CD4-positive, alpha-beta T cell treated with Interleukin-4 for 4 hours (primary cell): ENCODE data around the gene GREM1.

Source experiments
- DNase-seq: peaks from one replicate; pipeline ENCODE4 v3.0.0-alpha.2; 2020

GREM1 gene

GRCh38 chr15:32698773-32699390 is 18.9 kb upstream of the GREM1 start:
- DNase-seq: no peak

- no peak for DNase-seq
These were observed 17.2 kb upstream of the GREM1 start for GRCh38 chr15:32700501-32701150.

GRCh38 chr15:32701863-32702262 is 15.9 kb upstream of the GREM1 start:
- DNase-seq: no peak

DNA sequence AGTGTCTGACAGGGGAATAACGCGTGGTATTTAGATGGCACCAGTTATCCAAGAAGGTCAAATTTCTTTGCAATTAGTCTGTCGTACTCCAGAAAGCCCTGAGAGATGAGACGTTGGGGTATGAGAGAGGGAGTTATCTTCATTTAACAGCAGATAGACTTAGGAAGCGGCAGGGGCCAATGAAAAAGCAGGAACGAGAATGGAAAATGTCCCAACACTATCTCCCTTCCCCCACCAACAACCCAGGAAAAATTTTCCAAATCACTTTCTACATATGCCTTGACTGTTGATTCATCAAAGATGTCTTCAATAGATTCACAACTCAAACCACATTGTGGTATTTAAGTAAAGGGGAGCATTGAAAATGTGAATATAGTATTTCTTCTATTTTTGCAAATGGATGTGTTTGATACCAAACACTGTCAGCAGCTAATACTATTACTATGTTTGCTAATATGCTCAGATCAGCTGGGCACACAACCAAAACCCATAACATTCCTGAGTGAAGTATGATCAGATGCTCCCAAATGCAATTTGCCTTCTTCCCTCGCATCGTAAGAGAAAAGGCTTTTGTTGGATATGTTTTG is 13.3 kb upstream of the GREM1 start:
- no peak for DNase-seq

DNA sequence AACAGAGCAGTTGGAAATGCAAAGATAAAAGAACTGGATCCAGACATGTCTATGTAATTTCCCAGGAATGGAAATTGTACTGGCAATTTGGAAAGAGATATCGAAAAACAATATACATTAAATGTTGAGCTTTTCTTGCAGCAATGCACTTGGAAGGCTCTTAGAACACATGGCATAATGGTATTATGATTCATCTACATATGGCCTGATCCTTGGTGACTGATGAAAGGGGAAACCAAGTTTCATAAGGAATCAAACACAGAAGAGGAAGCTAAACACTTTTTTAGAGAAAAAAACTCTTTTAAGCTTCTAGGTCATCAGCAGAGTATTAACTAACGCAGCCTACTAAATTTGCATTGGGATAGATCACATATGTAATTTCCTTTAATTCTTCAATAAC is 12.4 kb upstream of the GREM1 start:
- no peak for DNase-seq

DNA sequence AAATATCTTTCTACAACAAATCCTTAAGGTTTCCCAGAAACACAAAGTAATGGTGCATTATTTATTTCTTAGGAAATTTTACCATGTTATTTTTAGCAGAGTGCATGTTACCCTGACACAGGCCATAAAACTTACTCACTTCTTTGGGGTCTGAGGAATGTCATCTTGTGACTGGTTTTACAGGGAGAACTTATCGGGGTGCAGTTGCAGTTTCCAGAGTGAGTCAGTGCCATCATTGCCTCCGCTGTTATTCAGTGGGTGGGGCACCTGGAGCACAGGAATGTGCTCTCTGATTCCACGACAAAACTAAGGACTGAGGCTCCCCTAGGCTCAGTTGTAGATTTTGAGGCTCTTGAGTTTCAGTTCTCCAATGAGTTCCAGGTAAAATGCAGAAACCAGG is 11.1 kb upstream of the GREM1 start:
- DNase-seq: no peak

- no peak for DNase-seq
These were observed 10.4 kb upstream of the GREM1 start for GRCh38 chr15:32707436-32707835.

DNA sequence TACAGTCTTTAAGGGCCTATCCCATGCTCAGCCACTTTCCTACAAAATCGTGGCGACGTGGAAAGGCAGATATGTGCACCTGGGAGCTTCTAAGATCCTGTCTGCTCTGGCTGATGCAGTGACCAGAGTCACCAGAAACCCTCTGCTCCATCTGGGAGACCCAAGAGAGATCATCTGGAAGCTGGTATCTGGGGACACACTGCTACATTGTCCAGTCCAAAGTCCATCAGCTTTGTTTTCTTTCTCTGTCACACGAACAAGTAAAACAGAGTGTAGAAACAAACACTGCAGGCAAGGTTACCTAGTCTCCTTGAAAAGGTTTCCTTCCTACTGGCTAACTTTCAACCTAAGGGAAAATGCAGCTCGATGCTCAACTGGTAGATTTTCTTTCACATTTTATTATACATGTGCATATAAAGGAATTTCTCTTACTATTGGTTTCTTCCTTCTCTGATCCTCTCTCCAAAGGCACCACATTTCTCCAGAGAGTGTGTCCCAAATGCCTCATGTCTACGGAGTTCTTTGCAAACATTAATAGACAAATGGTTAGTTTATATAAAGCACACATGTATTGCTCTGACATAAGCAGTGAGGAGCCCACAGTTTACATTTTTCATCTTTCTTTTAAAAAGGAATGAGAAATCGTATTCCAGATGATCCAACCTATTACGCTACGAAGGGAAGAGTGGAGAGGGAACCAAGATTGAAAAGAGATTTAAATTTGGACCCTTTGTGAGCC is 8.3 kb upstream of the GREM1 start:
- no peak for DNase-seq

- DNase-seq: no peak
These were observed 2.5 kb upstream of the GREM1 start for GRCh38 chr15:32715276-32715675.

- DNase-seq: no peak
These were observed 1.4 kb upstream of the GREM1 start for GRCh38 chr15:32716216-32716914.

DNA sequence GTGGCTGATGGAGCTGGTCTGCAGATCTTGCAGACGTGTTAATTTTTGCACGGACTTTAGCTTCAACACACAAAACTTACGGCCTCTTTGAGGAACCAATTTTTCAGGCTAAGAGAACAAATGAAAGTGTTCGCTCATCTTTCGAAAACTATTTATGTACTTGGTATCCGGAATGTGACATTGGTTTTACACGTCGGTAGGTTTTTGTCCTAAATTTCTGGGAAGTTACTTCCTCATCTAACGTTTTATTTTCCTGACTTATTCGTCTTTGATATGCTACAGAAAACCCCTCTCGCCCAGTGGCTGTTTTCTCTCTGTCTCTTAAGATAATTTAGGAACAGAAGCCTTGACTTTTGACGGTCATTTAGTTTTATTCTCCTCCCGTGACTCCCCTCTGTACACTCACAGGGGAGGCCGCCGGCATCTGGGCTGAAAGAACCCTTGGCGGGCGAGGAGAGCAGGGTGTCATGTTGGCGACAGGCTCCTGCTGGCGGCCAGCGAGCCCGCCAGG is 834 bp upstream of the GREM1 start:
- DNase-seq: no peak

GRCh38 chr15:32718227-32718820 is 520 bp downstream of the GREM1 start:
- no peak for DNase-seq

- DNase-seq: no peak
These were observed 1.3 kb downstream of the GREM1 start for GRCh38 chr15:32718821-32719716.

DNA sequence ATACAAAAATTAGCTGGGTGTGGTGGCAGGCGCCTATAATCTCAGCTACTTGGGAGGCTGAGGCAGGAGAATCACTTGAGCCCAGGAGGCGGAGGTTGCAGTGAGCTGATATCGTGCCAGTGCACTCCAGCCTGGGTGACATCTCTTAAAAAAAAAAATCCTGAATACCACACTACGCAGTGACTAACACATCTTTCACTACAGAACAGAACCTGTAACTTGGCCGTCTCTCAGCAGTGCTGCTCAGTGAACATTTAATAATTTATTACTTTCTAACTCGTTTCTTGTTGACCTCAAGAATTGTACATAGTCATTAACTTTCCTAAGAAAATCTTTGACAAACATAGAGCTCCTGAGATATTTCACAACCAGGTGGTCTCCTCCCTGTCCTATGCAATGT is 3.8 kb downstream of the GREM1 start:
- no peak for DNase-seq

- no peak for DNase-seq
These were observed 4.3 kb downstream of the GREM1 start for GRCh38 chr15:32722136-32722535.

GRCh38 chr15:32723171-32723948 is 5.6 kb downstream of the GREM1 start:
- DNase-seq: no peak

DNA sequence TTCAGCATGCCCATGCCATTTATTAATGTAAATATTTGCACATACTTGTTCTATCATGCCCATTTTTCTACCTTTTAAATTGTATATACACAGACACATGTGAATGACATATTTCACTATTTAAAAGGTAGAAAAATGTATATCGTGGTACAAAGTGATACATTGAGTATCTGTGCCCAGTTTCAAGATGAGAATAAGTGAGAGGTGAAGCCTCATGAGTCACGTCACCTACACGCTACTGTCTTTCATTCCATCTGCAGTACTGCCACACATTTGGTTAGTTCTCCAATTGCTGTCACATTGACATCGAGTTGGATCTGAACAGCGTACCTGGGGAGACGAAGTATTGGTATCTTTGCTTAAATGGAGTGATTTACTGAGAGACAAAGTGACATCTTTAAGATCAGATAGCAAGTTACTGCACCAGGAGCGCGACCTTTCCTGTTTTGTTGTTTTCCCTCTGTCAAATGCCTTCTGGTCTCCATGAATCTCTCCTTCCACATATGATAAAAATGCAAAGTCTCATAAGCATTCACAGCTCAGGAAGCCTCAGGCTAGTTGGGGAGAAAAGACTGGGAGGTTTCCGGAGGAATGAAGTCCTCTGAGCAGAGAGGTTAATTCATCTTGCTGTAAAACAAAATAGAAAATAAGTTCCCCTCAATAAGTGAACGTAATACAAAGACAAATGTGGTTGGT is 12.0 kb downstream of the GREM1 start:
- no peak for DNase-seq

GRCh38 chr15:32730677-32731654 is 13.2 kb downstream of the GREM1 start:
- DNase-seq: no peak
